Activated naive CD4-positive, alpha-beta T cell treated with anti-CD3 and anti-CD28 coated beads, Interleukin-2, amount 10 ng/mL, durations not matched to agents 7 days and 5 days (primary cell): ENCODE results near the gene ACSS1.

Source experiments
- CTCF ChIA-PET: fragments of 350-600 bp; sonication (Branson Sonifier 250); formaldehyde crosslinking; loops from one replicate; lab custom pipeline; 2021; ENCODE audit warnings: antibody characterized with exemption; lab: Charles Lee
- DNase-seq: peaks from one replicate; pipeline ENCODE4 v3.0.0-alpha.2; 2020
- H3K27ac Mint-ChIP-seq: one replicate; pipeline ENCODE4 v1.8.0; 2021; ENCODE audit warnings: mild to moderate bottlenecking, moderate library complexity, mixed read lengths
- H3K27me3 Mint-ChIP-seq: one replicate; pipeline ENCODE4 v1.8.0; 2021; ENCODE audit warnings: mild to moderate bottlenecking, mixed read lengths
- H3K36me3 Mint-ChIP-seq: one replicate; pipeline ENCODE4 v1.8.0; 2021; ENCODE audit warnings: mixed read lengths
- H3K4me1 Mint-ChIP-seq: one replicate; pipeline ENCODE4 v1.8.0; 2021; ENCODE audit warnings: mixed read lengths
- H3K4me3 Mint-ChIP-seq: one replicate; pipeline ENCODE4 v1.8.0; 2021; ENCODE audit warnings: mild to moderate bottlenecking, moderate library complexity, mixed read lengths
- H3K9me3 Mint-ChIP-seq: one replicate; pipeline ENCODE4 v1.8.0; 2021; ENCODE audit warnings: mixed read lengths

ACSS1 gene

GRCh38 chr20:25017257-25017803 lies 40.6 kb downstream of the ACSS1 start:
- Mint-ChIP-seq H3K27me3 (no peaks in the 10 kb centered on the region), H3K36me3 (peaks cover 10% of the 10 kb centered on the region), H3K27ac (no peak overlapping the region), H3K4me3 (no peak overlapping the region), H3K9me3 (no peaks in the 10 kb centered on the region), H3K4me1 (no peaks in the 10 kb centered on the region)
- DNase-seq: no peak
- CTCF ChIA-PET: no interaction called here

GRCh38 chr20:25016471-25016870 lies 41.5 kb downstream of the ACSS1 start:
- no peak overlapping the region for H3K27ac Mint-ChIP-seq
- no peak overlapping the region for H3K4me3 Mint-ChIP-seq
- H3K27me3 Mint-ChIP-seq: no peaks in the 10 kb centered on the region
- no peak for DNase-seq
- H3K4me1 Mint-ChIP-seq: no peaks in the 10 kb centered on the region
- H3K9me3 Mint-ChIP-seq: no peaks in the 10 kb centered on the region
- peaks cover 11% of the 10 kb centered on the region for H3K36me3 Mint-ChIP-seq
- CTCF ChIA-PET: no interaction called here

- Mint-ChIP-seq H3K36me3 (peaks cover 12% of the 10 kb centered on the region), H3K27me3 (no peaks in the 10 kb centered on the region), H3K4me3 (no peak overlapping the region), H3K27ac (no peak overlapping the region), H3K4me1 (no peaks in the 10 kb centered on the region), H3K9me3 (no peaks in the 10 kb centered on the region)
- CTCF ChIA-PET: no interaction called here
- DNase-seq: no peak
These were observed 42.0 kb downstream of the ACSS1 start for GRCh38 chr20:25015986-25016385.

GRCh38 chr20:25014816-25015215 lies 43.1 kb downstream of the ACSS1 start:
- no peak for DNase-seq
- no peak overlapping the region for H3K27ac Mint-ChIP-seq
- no peaks in the 10 kb centered on the region for H3K4me1 Mint-ChIP-seq
- no peak overlapping the region for H3K4me3 Mint-ChIP-seq
- CTCF ChIA-PET: no interaction called here
- H3K9me3 Mint-ChIP-seq: no peaks in the 10 kb centered on the region
- H3K36me3 Mint-ChIP-seq: peaks cover 15% of the 10 kb centered on the region
- H3K27me3 Mint-ChIP-seq: no peaks in the 10 kb centered on the region

GRCh38 chr20:25013478-25014380 lies 44.2 kb downstream of the ACSS1 start:
- Mint-ChIP-seq H3K4me3 (no peak overlapping the region), H3K27me3 (no peaks in the 10 kb centered on the region), H3K4me1 (no peaks in the 10 kb centered on the region), H3K27ac (no peak overlapping the region), H3K9me3 (no peaks in the 10 kb centered on the region), H3K36me3 (peaks cover 20% of the 10 kb centered on the region)
- CTCF ChIA-PET: no interaction called here
- no peak for DNase-seq

- Mint-ChIP-seq H3K4me1 (no peaks in the 10 kb centered on the region), H3K4me3 (no peak overlapping the region), H3K36me3 (peaks cover 28% of the 10 kb centered on the region), H3K27me3 (no peaks in the 10 kb centered on the region), H3K27ac (no peak overlapping the region), H3K9me3 (no peaks in the 10 kb centered on the region)
- CTCF ChIA-PET: no interaction called here
- no peak for DNase-seq
These were observed 45.2 kb downstream of the ACSS1 start for GRCh38 chr20:25012616-25013189.

- Mint-ChIP-seq H3K9me3 (no peaks in the 10 kb centered on the region), H3K27ac (no peak overlapping the region), H3K27me3 (no peaks in the 10 kb centered on the region), H3K4me3 (no peak overlapping the region), H3K4me1 (no peaks in the 10 kb centered on the region), H3K36me3 (peaks cover 33% of the 10 kb centered on the region)
- CTCF ChIA-PET: no interaction called here
- DNase-seq: no peak
These were observed 46.1 kb downstream of the ACSS1 start for GRCh38 chr20:25011831-25012241.

GRCh38 chr20:25011261-25011660 lies 46.7 kb downstream of the ACSS1 start:
- Mint-ChIP-seq H3K9me3 (no peaks in the 10 kb centered on the region), H3K27me3 (no peaks in the 10 kb centered on the region), H3K27ac (no peak overlapping the region), H3K36me3 (peaks cover 38% of the 10 kb centered on the region), H3K4me3 (no peak overlapping the region), H3K4me1 (no peaks in the 10 kb centered on the region)
- DNase-seq: no peak
- CTCF ChIA-PET: interaction anchor here (1.5 kb wide), 1 partner anchor 15 kb away, joined by 4 read pairs; no protein-coding TSS in a partner anchor

- Mint-ChIP-seq H3K36me3 (peaks cover 42% of the 10 kb centered on the region), H3K27me3 (no peaks in the 10 kb centered on the region)
- CTCF ChIA-PET: interaction anchor here (1.1 to 2.2 kb wide), 4 partner anchors 13 to 55 kb away, joined by 3 to 9 read pairs (median 4); no protein-coding TSS in a partner anchor
These were observed 48.5 kb downstream of the ACSS1 start for GRCh38 chr20:25009218-25010145.

GRCh38 chr20:25008388-25009217 lies 49.3 kb downstream of the ACSS1 start:
- H3K27me3 Mint-ChIP-seq: no peaks in the 10 kb centered on the region
- H3K36me3 Mint-ChIP-seq: peaks cover 41% of the 10 kb centered on the region
- peak overlapping the region; percentile 16 for H3K27ac Mint-ChIP-seq
- H3K9me3 Mint-ChIP-seq: no peaks in the 10 kb centered on the region
- CTCF ChIA-PET: interaction anchor here (1.0 to 2.2 kb wide), 2 partner anchors 56 to 170 kb away, joined by 3 to 9 read pairs; no protein-coding TSS in a partner anchor
- H3K4me3 Mint-ChIP-seq: no peak overlapping the region
- DNase-seq: no peak
- H3K4me1 Mint-ChIP-seq: no peaks in the 10 kb centered on the region

More at GRCh38 chr20:25009218-25010145, 48.5 kb downstream of the ACSS1 start:
- Mint-ChIP-seq H3K4me1 (no peaks in the 10 kb centered on the region), H3K4me3 (no peak overlapping the region), H3K9me3 (no peaks in the 10 kb centered on the region), H3K27ac (no peak overlapping the region)
- no peak for DNase-seq

GRCh38 chr20:25007491-25008305 lies 50.2 kb downstream of the ACSS1 start:
- no peak overlapping the region for H3K27ac Mint-ChIP-seq
- no peaks in the 10 kb centered on the region for H3K9me3 Mint-ChIP-seq
- peaks cover 44% of the 10 kb centered on the region for H3K36me3 Mint-ChIP-seq
- H3K27me3 Mint-ChIP-seq: no peaks in the 10 kb centered on the region
- DNase-seq: no peak
- CTCF ChIA-PET: interaction anchor here (1.0 kb wide), 1 partner anchor 171 kb away, joined by 3 read pairs; no protein-coding TSS in a partner anchor
- H3K4me1 Mint-ChIP-seq: no peaks in the 10 kb centered on the region
- no peak overlapping the region for H3K4me3 Mint-ChIP-seq

GRCh38 chr20:25006431-25007167 lies 51.3 kb downstream of the ACSS1 start:
- no peak overlapping the region for H3K27ac Mint-ChIP-seq

More at GRCh38 chr20:25006431-25007167, 51.3 kb downstream of the ACSS1 start:
- Mint-ChIP-seq H3K4me1 (no peaks in the 10 kb centered on the region), H3K27me3 (no peaks in the 10 kb centered on the region), H3K36me3 (peaks cover 51% of the 10 kb centered on the region), H3K9me3 (no peaks in the 10 kb centered on the region), H3K4me3 (no peak overlapping the region)
- CTCF ChIA-PET: no interaction called here
- DNase-seq: no peak
